ENCODE data around the gene MARK1.

- TF ChIP-seq SMC3 (IDR thresholded peaks at IDR 0.05; ENCODE audit: low read depth, low read length) (no peak), USF2 (IDR thresholded peaks at IDR 0.05; ENCODE audit: low read depth, low read length) (no peak), FOS (IDR thresholded peaks at IDR 0.05; ENCODE audit: low read depth, low read length) (no peak), CTCF (conservative IDR thresholded peaks at IDR 0.05; ENCODE audit: low read depth, low read length) (no peak), NFE2L2 (IDR thresholded peaks at IDR 0.05; ENCODE audit: low read depth, low read length) (no peak), POLR2A (IDR thresholded peaks at IDR 0.05; ENCODE audit: low read depth, low read length) (no peak), MAFK (IDR thresholded peaks at IDR 0.05; ENCODE audit: low read depth, low read length) (no peak), RAD21 (IDR thresholded peaks at IDR 0.05; ENCODE audit: low read length) (no peak), CEBPB (IDR thresholded peaks at IDR 0.05; ENCODE audit: low read depth, low read length) (no peak), RFX5 (IDR thresholded peaks at IDR 0.05; ENCODE audit: low read depth, low read length) (no peak), RCOR1 (IDR thresholded peaks at IDR 0.05; ENCODE audit: insufficient replicate concordance, low read length) (no peak), CHD1 (IDR thresholded peaks at IDR 0.05; ENCODE audit: low read depth, low read length) (no peak)
Observed at GRCh38 chr1:220666349-220666748, 138.4 kb downstream of the MARK1 start.
